Muscle of leg (tissue), 11 donors: Measurements from ENCODE around the gene HS1BP3. TPM values are rescaled to one million over a fixed set of nuclear protein-coding genes. Genes with fewer than 3 reads are reported as not detected.

Experiments used
- DNase-seq: peaks from one replicate; pipeline ENCODE4 v3.0.0; 2013
- H3K27ac ChIP-seq: one replicate; pipeline ENCODE4 v1.5.1; 2013; ENCODE audit warnings: mild to moderate bottlenecking, low read length, control low read depth
- H3K27me3 ChIP-seq: one replicate; pipeline ENCODE4 v1.6.1; 2013; ENCODE audit warnings: low read length; ENCODE audit not compliant: control insufficient read depth, insufficient read depth
- H3K36me3 ChIP-seq: one replicate; pipeline ENCODE4 v1.6.1; 2013; ENCODE audit warnings: low read length; ENCODE audit not compliant: control insufficient read depth, insufficient read depth
- H3K4me1 ChIP-seq: one replicate; pipeline ENCODE4 v1.6.1; 2013; ENCODE audit warnings: low read length; ENCODE audit not compliant: control insufficient read depth, insufficient read depth
- H3K4me3 ChIP-seq: one replicate; pipeline ENCODE4 v1.5.1; 2013; ENCODE audit warnings: low read length, control low read depth
- H3K9me3 ChIP-seq: replicated peaks from 2 replicates; pipeline ENCODE4 v1.6.1; 2013; ENCODE audit warnings: low read depth, low read length; ENCODE audit not compliant: control insufficient read depth
- WGBS: methylation state at CpG from one replicate; pipeline ENCODE4 v1.1.5; 2013; ENCODE audit warnings: missing lambda C conversion rate; ENCODE audit not compliant: insufficient coverage; 5-methylcytosine and 5-hydroxymethylcytosine counted together
- polyA plus RNA-seq, 8 donors: library from polyadenylated mRNA; unstranded; fragments of 120-200 nt; gene quantifications; one replicate each; pipeline versions ENCODE4 v1.2.1 to v1.2.3, GENCODE V29; 2013; ENCODE audit warnings: inconsistent platforms in 1 of 8, low replicate concordance in 1 of 8; ENCODE audit not compliant: insufficient read length in 8 of 8, insufficient read depth in 1 of 8
- total RNA-seq: library from RNA; stranded (reverse); fragments of 120-200 nt; gene quantifications from one replicate; pipeline ENCODE4 v1.2.4, GENCODE V29; 2013

The HS1BP3 gene
- total and polyA plus RNA-seq, 9 donors: 7.1 to 11.5 (median 9.8) TPM

DNA sequence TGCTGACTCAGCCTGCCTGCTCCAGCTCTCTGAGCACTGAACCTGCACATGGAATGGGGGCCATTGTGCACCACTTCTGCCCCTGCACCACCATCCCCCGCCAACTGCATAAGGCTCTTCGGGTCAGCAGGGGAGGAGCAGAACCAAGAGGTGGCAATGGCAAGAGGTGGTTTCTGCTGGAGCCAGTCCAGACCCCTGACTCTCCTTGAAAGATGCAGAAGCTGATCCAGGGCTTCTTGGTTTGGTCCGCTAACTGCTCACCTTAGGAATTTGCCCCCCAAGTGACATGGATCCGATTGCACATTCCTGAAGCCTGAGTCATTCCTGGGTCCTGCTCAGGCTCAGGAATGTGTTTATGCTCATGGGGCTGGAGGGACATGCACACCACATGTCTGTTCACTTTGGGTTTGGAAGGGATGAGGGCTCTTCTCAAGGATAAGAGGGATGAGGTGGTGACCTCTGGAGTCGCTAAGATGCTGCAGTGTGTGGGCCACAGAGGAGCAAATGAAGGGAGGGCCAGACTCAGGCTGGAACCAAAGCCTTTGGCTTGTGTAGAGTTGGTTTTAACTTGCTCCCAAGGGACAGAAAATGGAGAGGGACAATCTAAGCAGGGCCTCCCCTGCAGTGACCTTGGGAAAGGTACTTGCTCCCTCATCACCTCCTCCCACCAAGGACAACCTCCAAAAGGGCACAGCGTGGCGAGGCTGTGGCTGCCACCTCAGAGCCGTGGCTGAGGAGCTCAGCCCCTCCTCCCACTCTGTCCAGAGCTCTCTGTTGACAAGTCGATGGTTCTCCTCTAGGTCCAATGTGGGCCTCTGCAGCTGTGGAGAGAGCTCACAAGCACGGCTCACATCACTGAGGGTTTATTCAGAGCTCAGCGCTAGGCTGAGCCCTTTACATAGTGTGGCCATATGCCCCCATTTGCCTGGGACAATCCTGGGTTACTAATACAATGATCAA is 66.2 kb downstream of the HS1BP3 start:
- peaks cover 6% of the 10 kb centered on the region for H3K9me3 ChIP-seq
- peak overlapping the region; percentile 66 for H3K27ac ChIP-seq
- peak; percentile 85 for DNase-seq
- no peaks in the 10 kb centered on the region for H3K36me3 ChIP-seq
- 58% methylated on average over 7 of the region's 11 CpGs for WGBS
- H3K4me3 ChIP-seq: no peak overlapping the region
- H3K27me3 ChIP-seq: no peaks in the 10 kb centered on the region
- peaks cover 61% of the 10 kb centered on the region for H3K4me1 ChIP-seq

DNA sequence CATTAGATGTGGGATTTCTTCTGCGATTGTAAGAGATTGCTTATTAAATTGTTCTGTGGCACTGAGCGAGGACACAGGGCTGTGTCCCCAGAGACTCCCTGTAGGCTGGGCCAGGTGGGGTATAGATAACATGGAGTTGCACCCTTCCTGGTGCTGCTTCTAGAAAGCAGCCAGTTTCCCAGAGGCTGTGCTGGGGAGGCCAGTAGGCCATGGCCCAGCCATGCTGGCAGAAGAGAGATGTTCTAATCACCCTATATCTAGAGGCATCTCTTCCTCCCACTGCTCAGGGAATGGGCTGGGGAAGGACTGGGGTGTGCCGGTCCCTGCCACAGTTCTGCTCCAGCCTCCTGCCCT is 66.9 kb downstream of the HS1BP3 start:
- Histone ChIP-seq H3K4me1 (peaks cover 61% of the 10 kb centered on the region), H3K27me3 (no peaks in the 10 kb centered on the region)
- no peak for DNase-seq

DNA sequence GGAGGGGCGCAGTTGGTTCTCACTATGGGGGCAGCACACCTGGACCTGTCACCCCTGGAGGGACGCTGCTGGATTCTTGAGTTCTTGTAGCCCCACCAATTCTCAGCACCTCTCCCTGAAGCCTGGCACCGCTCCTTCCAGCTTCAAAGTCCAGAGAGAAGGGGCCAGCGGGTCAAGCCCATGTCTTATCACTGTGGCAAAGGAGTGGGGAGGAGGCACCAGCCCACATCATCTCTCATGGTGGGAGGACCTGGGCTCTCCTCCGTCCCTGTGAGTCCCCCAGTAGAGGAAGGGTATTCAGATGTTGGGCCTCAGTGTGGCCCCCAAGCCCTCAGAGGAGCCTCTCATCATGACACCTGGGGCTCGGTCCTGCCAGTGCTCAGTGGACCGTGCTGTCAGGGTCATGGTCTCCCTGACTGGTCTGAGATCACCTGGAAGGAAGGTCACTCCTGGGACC is 67.4 kb downstream of the HS1BP3 start:
- Histone ChIP-seq H3K27me3 (no peaks in the 10 kb centered on the region), H3K9me3 (peaks cover 6% of the 10 kb centered on the region), H3K4me3 (no peak overlapping the region), H3K27ac (no peak overlapping the region), H3K4me1 (peaks cover 67% of the 10 kb centered on the region), H3K36me3 (no peaks in the 10 kb centered on the region)
- WGBS: 95% methylated on average over 4 of the region's 7 CpGs
- DNase-seq: no peak

More for the DNA sequence above, 66.9 kb downstream of the HS1BP3 start:
- Histone ChIP-seq H3K4me3 (no peak overlapping the region), H3K36me3 (no peaks in the 10 kb centered on the region), H3K9me3 (peaks cover 6% of the 10 kb centered on the region), H3K27ac (peak overlapping the region; percentile 44)
- 94% methylated on average over 2 of the region's 3 CpGs for WGBS

DNA sequence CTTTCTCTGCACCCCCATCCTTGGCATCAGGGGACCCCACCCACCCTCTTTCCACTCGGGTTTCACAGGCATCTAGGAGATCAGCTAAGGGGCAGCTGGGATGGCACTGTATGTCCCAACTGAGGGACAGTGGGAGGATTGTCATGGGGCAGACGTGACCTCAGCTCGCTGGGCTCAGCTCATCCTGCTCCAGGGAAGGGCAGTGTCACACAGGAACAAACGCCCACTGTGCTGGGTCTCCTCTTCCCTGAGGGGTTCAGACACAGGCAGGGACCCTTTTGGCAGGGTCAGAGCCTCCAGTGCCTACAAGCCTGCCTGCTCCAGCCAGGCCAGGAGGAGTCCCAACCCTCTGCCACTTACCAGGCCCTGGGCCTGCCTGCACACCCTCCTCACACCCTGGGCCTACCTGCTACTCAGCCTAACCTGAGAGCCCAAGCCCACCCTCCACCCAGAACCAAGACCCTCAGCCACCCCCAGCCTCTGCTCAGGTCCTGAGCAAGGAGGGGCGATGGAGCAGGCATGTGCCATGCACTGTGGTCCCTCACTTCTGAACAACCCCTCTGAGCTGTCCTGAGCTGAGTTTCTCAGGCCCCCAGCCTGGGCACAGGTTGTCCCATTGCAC is 68.2 kb downstream of the HS1BP3 start:
- no peak overlapping the region for H3K27ac ChIP-seq
- H3K4me1 ChIP-seq: peaks cover 74% of the 10 kb centered on the region
- WGBS: 81% methylated on average over 4 of the region's 5 CpGs
- DNase-seq: no peak
- H3K27me3 ChIP-seq: no peaks in the 10 kb centered on the region
- no peaks in the 10 kb centered on the region for H3K36me3 ChIP-seq
- peaks cover 6% of the 10 kb centered on the region for H3K9me3 ChIP-seq
- no peak overlapping the region for H3K4me3 ChIP-seq

DNA sequence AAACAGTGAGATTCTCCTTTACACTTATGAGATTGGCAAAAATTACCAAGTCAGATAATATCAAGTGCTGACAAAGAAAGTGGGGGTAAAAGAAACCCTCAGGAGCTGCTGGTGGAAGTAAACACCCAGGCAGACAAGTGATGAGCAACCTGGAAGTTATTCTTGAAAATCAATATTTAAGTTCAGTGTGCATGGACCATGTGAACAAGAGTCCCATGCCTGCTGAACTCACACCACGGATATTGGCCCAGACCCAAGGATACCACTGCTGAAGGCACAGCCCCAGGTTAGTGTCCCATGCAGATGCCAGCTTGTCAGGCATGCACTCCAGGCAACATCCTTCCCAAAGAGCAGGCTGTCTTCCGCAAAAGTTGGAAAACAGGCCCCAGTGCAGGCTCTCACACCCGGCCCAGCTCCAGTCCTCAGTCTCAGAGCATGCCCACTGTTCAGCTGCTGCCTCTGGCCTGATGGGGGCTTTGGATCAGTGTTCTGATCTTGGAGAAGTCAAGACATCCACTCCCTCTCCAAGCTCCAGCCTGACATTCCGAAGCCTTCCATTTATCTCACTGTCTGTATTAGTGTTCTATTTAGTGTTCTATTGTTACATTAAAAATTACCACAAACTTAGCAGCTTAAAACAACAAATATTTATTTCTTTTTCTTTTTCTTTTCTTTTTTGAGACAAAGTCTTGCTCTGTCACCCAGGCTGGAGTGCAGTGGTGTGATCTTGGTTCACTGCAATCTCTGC is 70.0 kb downstream of the HS1BP3 start:
- WGBS: 85% methylated on average over 2 of the region's 4 CpGs
- Histone ChIP-seq H3K36me3 (no peaks in the 10 kb centered on the region), H3K27ac (no peak overlapping the region), H3K27me3 (no peaks in the 10 kb centered on the region), H3K4me3 (no peak overlapping the region), H3K9me3 (peaks cover 6% of the 10 kb centered on the region), H3K4me1 (peaks cover 80% of the 10 kb centered on the region)
- no peak for DNase-seq

DNA sequence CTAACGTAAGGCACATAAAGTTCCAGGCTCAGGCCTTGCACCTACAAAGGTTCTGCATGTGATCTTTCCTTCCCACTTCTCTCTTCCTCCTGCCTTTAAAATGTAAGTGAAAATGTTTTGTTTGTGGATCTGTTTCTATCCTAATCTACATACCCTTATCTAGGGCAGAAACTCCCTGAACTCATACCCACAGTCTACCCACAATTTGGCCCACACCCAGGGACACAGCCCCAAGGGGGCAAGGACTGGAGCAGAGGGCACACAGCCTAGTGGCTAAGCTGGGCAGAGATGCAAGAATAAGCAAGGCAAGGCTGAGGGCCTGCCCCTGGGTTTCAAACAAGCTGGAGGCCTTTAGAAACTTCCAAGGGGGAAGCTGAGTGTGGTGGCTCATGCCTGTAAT is 71.0 kb downstream of the HS1BP3 start:
- Histone ChIP-seq H3K9me3 (peaks cover 6% of the 10 kb centered on the region), H3K4me1 (peaks cover 79% of the 10 kb centered on the region), H3K27ac (peak overlapping the region; percentile 96), H3K36me3 (no peaks in the 10 kb centered on the region), H3K4me3 (no peak overlapping the region), H3K27me3 (no peaks in the 10 kb centered on the region)
- DNase-seq: no peak
- WGBS: no CpG with 5 or more reads among the region's 1 CpG

DNA sequence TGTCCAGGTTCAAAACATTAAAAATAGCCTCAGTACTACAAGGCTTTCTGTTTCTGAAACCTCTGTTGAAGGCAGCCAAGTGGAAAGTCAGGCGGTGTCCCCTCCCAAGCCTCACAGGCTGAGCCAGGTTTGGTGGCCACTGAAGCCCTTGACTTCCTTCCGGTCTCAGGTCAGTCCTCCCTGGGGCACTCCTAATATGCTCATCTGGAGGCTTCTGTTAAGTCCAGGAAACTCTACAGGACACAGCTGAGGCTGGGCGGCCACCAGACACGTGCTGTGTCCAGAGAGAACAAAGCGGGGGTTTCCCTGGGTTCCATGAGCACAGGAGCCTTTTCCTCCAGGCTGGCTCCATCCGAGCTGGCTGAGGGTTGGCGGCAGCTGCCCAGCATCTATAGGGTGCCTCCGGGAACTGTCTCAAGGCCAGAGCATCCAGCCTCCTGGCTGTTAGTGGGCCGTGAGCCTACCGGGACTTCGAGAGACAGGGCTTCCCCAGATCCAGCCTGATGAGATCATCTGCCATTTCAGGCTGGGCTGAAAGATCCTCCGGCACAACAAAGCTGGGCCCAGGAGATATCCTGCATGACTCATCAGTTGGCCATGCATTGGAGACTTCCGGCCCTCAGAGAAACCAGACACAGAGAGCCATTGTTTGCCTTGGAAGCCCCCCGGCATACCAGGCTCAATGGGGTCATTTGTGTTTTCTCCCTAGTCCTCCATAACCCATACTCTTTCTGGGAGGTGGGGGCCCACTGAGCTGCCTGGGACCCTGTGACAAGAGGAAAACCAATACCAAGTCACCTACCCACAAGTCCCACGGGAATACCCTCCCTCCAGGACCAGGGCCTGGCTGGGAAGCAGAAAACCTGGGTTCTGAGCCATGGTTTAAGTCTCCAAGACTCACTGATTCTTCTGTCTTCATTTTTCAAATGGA is 71.7 kb downstream of the HS1BP3 start:
- peak; percentile 98 for DNase-seq
- Histone ChIP-seq H3K27me3 (no peaks in the 10 kb centered on the region), H3K4me3 (no peak overlapping the region), H3K9me3 (peaks cover 6% of the 10 kb centered on the region), H3K36me3 (no peaks in the 10 kb centered on the region), H3K27ac (peak overlapping the region; percentile 96), H3K4me1 (peaks cover 77% of the 10 kb centered on the region)
- WGBS: 19% methylated on average over 14 of the region's 15 CpGs

DNA sequence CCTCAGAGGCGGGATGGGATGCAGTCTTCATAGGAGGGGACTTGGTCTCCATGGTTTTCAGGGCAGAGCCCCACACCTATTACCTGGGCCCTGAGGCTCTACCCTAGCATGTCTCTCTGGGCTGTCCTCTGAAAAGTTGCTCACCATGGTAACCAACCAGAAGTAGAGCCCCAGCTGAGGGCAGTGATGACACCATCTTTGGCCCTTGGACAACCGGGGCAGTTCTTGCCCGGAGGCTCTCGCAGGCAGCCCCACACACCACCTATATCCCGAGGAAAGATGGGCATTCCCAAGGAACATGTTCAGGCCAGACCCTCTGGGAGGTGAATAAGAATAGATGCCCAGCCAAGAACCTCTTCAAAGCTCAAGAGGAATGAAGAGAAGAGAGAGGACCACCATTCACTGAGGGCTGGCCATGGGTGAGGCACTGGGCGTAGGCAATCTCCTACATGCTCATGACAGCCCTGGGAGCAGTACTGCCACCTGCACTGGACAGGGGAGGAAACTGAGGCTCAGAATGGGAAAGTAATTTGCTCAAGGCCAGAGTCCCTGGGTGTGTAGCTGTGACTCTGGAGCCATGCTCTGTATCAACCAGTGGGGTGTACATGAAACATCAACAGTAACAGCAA is 72.5 kb downstream of the HS1BP3 start:
- Histone ChIP-seq H3K27ac (peak overlapping the region; percentile 96), H3K4me1 (peaks cover 76% of the 10 kb centered on the region), H3K27me3 (no peaks in the 10 kb centered on the region), H3K9me3 (peaks cover 6% of the 10 kb centered on the region), H3K4me3 (no peak overlapping the region), H3K36me3 (no peaks in the 10 kb centered on the region)
- 90% methylated on average over 2 of the region's 6 CpGs for WGBS
- no peak for DNase-seq
